ENCODE results near the gene CDC42EP2.
A peak's percentile ranks its signal among the peaks of the same experiment; 100 is the strongest.

The CDC42EP2 gene

DNA sequence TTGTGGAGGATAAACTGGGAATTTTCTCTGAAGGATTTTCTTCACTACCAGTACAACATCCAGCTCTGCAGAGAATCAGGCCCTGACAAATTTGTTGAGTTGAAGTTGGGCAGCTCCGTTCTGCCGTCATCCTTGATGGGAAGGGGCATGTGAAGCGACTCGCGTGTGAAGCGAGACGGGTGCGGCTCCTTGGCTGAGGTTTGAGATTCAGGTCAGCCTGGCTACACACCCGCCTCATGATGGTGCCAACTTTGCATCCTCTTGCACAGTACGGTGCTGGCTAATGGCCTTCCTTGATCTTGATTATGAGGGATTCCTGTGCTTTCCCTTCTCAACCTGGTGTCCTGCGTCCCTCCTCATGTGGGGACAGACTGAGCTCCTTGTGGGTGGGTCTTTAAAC is 19.7 kb upstream of the CDC42EP2 start:
- Mint-ChIP-seq H3K4me1 (peaks cover 87% of the 10 kb centered on the region), H3K27me3 (ENCODE audit: low read depth) (no peaks in the 10 kb centered on the region), H3K9me3 (no peaks in the 10 kb centered on the region), H3K4me3 (peak overlapping the region in 2 of 3 experiments; percentile 83 to 84), H3K36me3 (ENCODE audit: low read depth) (peaks cover 45% of the 10 kb centered on the region), H3K27ac (peak overlapping the region; percentile 98 to 99 (median 99))
- TF ChIP-seq, protein P1, sequence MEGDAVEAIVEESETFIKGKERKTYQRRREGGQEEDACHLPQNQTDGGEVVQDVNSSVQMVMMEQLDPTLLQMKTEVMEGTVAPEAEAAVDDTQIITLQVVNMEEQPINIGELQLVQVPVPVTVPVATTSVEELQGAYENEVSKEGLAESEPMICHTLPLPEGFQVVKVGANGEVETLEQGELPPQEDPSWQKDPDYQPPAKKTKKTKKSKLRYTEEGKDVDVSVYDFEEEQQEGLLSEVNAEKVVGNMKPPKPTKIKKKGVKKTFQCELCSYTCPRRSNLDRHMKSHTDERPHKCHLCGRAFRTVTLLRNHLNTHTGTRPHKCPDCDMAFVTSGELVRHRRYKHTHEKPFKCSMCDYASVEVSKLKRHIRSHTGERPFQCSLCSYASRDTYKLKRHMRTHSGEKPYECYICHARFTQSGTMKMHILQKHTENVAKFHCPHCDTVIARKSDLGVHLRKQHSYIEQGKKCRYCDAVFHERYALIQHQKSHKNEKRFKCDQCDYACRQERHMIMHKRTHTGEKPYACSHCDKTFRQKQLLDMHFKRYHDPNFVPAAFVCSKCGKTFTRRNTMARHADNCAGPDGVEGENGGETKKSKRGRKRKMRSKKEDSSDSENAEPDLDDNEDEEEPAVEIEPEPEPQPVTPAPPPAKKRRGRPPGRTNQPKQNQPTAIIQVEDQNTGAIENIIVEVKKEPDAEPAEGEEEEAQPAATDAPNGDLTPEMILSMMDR (IDR thresholded peaks at IDR 0.05; ENCODE audit: unreplicated experiment in 3 of 3): no peak

DNA sequence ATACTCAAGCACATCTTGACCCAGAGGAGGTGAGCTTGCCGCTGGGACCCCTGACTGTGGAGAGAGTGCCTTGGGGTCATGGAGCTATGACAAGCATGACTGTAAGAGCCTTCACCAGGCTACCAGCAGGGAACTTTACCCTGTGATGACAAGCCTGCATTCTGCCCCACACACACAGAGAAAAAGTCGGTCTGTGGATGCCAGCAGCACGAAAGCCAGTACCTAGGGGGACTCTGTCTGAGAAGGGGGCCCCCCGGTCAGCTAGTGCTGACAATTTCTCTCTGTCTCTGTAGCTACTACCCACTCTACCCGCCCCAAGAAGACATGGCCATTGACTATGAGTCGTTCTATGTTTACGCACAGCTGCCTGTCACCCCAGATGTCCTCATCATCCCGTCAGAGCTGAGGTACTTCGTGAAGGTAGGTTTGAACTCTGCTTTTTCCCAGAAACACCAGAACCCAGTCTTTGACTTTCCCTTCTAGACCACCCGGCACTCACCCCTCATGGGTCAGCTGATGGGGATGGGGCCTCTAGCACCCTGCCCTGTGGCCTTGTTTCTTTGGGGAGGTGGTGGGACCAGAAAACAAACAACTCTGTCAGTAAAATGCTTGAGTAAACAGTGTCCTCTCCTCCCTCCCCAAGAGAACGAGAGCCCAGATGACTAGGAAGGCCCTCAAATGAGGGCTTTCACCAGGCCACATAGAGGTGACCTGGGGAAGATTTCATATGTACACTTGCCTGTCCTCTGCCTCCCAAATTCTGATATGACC is 18.9 kb upstream of the CDC42EP2 start:
- H3K36me3 Mint-ChIP-seq (ENCODE audit: low read depth): peaks cover 40% of the 10 kb centered on the region
- TF ChIP-seq, protein P1 (IDR thresholded peaks at IDR 0.05; ENCODE audit: unreplicated experiment in 3 of 3): no peak
- peak overlapping the region in 2 of 3 experiments; percentile 83 to 84 for H3K4me3 Mint-ChIP-seq
- peaks cover 86% of the 10 kb centered on the region for H3K4me1 Mint-ChIP-seq
- peak overlapping the region; percentile 98 to 99 (median 99) for H3K27ac Mint-ChIP-seq
- H3K27me3 Mint-ChIP-seq (ENCODE audit: low read depth): no peaks in the 10 kb centered on the region
- no peaks in the 10 kb centered on the region for H3K9me3 Mint-ChIP-seq

DNA sequence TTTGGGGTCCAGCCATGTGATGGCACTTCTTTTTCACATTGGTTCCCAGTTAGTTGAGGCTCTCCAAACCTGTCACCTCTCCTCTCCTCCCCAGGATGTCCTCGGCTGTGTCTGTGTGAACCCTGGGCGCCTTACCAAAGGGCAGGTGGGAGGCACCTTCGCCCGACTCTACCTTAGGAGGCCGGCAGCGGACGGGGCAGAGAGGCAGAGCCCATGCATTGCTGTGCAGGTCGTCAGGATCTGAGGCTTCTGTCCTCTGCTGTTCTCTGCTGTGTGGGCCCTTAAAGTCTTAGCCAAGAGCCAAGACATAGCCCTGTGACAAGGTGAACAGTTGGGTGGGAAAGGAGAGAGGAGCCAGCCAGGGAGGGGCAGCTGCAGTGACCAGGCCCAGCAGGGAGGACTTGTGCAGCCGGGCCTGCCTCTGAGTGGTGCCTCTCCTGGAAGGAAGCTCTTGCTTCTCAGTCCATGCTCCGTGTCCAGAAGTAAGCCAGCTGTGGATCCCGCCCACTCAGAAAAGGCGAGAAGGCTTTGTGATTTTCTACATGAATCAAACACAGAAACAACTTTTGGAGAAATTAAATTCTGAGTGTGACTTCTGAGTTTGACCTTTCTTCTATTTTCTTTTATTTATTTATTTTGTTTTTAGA is 17.5 kb upstream of the CDC42EP2 start:
- Mint-ChIP-seq H3K4me3 (peak overlapping the region in 2 of 3 experiments; percentile 12 to 42), H3K27ac (peak overlapping the region; percentile 98 to 99 (median 99)), H3K4me1 (peaks cover 86% of the 10 kb centered on the region), H3K36me3 (ENCODE audit: low read depth) (peaks cover 30% of the 10 kb centered on the region), H3K27me3 (ENCODE audit: low read depth) (no peaks in the 10 kb centered on the region), H3K9me3 (no peaks in the 10 kb centered on the region)
- TF ChIP-seq, protein P1 (IDR thresholded peaks at IDR 0.05; ENCODE audit: unreplicated experiment in 3 of 3): no peak

DNA sequence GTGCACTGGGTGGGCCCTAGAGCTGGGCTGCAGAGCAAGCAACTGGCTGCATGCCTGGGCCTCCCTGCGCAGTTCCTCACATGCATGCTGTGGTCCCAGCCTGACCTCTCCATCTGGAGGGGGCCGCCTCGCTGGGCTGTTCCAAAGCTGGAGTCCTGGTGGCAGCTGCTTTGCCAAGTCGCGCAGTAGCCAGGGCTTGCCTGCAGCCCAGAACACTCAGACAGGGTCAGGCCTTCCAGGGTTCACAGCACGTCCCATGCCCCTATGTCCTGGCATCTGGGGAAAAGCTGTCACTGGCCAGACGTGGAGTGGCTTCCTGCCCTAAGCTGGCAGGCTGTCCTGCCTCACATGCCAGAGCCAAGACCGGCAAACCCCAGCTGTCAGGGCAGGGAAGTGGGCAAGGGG is 16.5 kb upstream of the CDC42EP2 start:
- Mint-ChIP-seq H3K4me1 (peaks cover 82% of the 10 kb centered on the region), H3K27me3 (ENCODE audit: low read depth) (no peaks in the 10 kb centered on the region), H3K4me3 (peak overlapping the region; percentile 43 to 79 (median 73)), H3K27ac (peak overlapping the region; percentile 98 to 99 (median 99)), H3K9me3 (no peaks in the 10 kb centered on the region), H3K36me3 (ENCODE audit: low read depth) (peaks cover 27% of the 10 kb centered on the region)
- TF ChIP-seq, protein P1 (IDR thresholded peaks at IDR 0.05; ENCODE audit: unreplicated experiment in 3 of 3): no peak

DNA sequence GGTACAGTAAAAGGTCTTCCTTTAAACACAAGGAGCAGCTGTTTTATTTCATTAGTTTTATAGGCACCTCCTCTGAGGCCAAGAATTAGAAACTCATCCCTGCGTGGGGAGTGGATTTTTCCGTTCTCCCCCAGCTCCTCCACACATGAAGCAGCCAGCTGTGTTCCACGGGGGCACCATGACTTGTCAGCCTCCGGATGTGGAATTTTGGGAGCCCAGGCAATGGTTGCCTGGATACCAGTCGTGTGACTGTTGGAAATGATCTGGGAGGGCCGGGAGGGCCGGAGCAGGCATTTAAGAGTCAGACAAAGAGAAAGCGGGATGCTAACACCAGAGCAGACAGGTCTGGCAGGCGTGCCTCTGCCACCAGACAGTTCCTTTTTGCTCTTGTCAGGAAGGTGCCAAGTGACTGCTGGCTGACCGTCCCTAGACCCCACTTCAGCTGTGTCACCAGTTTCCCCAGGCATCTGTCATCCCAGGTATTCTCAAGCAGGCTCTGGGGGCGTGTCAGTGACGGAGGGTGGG is 15.9 kb upstream of the CDC42EP2 start:
- TF ChIP-seq, protein P1 (IDR thresholded peaks at IDR 0.05; ENCODE audit: unreplicated experiment in 3 of 3): no peak
- peaks cover 24% of the 10 kb centered on the region for H3K36me3 Mint-ChIP-seq (ENCODE audit: low read depth)
- H3K27ac Mint-ChIP-seq: peak overlapping the region; percentile 98 to 99 (median 99)
- H3K4me1 Mint-ChIP-seq: peaks cover 78% of the 10 kb centered on the region
- H3K4me3 Mint-ChIP-seq: peak overlapping the region; percentile 45 to 79 (median 57)
- no peaks in the 10 kb centered on the region for H3K27me3 Mint-ChIP-seq (ENCODE audit: low read depth)
- no peaks in the 10 kb centered on the region for H3K9me3 Mint-ChIP-seq
